Measurements from ENCODE around the gene CCR8.
"Not testable (repeated sequence)": the region's sequence is repeated elsewhere in the genome, so short reads cannot be mapped to it uniquely, and the experiment has no call there.

Gene CCR8

GRCh38 chr3:39317571-39318169 lies 11.8 kb upstream of the CCR8 start:
- TF ChIP-seq CTCF (conservative IDR thresholded peaks at IDR 0.05): no peak
- H3K27ac ChIP-seq: no peak overlapping the region

- TF ChIP-seq CTCF (conservative IDR thresholded peaks at IDR 0.05): no peak
These were observed 11.2 kb upstream of the CCR8 start for GRCh38 chr3:39318301-39318700.

GRCh38 chr3:39319249-39319648 lies 10.3 kb upstream of the CCR8 start:
- no peak overlapping the region for H3K27ac ChIP-seq
- TF ChIP-seq CTCF (conservative IDR thresholded peaks at IDR 0.05): no peak

More at GRCh38 chr3:39318301-39318700, 11.2 kb upstream of the CCR8 start:
- H3K27ac ChIP-seq: no peak overlapping the region

- H3K27ac ChIP-seq: not testable (repeated sequence)
These were observed 7.9 kb upstream of the CCR8 start for GRCh38 chr3:39321574-39321983.

GRCh38 chr3:39322209-39322715 lies 7.2 kb upstream of the CCR8 start:
- not testable (repeated sequence) for H3K27ac ChIP-seq

- no peak overlapping the region for H3K27ac ChIP-seq
- TF ChIP-seq CTCF (conservative IDR thresholded peaks at IDR 0.05): no peak
These were observed 6.6 kb upstream of the CCR8 start for GRCh38 chr3:39322936-39323335.

GRCh38 chr3:39323494-39323893 lies 6.0 kb upstream of the CCR8 start:
- H3K27ac ChIP-seq: no peak overlapping the region
- no peak for TF ChIP-seq CTCF (conservative IDR thresholded peaks at IDR 0.05)

- no peak for TF ChIP-seq CTCF (conservative IDR thresholded peaks at IDR 0.05)
- H3K27ac ChIP-seq: no peak overlapping the region
These were observed 4.3 kb upstream of the CCR8 start for GRCh38 chr3:39325236-39325635.
